ENCODE measurements around the gene PEAK1. TPM values are rescaled to one million over a fixed set of nuclear protein-coding genes. Genes with fewer than 3 reads are reported as not detected.

The PEAK1 gene
- total RNA-seq, 4 donors from 2014 or later: 37.8 to 75.3 (median 55.0) TPM

DNA sequence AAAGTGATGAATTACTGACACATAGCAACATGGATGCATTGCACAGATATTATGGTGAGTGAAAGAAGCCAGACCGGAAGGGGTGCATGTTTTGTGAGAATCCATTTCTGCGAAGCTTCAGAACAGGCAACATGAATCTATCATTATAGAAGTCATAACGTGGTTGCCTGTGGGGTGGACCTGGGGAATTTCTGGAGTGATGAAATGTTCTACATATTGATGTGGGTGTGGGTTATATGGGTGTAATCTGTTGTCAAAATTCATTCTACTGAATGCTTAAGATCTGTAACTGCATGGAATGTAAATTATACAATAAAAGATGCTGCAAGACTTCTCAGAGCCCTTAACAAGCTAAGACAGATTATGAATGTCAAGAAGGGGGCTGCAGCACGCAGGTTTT, 323.8 kb downstream of the PEAK1 start:
- no peak for DNase-seq (ENCODE audit: low spot score)
- peak; percentile 52 for ATAC-seq (ENCODE audit: low FRiP score)
- TF ChIP-seq, protein P1, sequence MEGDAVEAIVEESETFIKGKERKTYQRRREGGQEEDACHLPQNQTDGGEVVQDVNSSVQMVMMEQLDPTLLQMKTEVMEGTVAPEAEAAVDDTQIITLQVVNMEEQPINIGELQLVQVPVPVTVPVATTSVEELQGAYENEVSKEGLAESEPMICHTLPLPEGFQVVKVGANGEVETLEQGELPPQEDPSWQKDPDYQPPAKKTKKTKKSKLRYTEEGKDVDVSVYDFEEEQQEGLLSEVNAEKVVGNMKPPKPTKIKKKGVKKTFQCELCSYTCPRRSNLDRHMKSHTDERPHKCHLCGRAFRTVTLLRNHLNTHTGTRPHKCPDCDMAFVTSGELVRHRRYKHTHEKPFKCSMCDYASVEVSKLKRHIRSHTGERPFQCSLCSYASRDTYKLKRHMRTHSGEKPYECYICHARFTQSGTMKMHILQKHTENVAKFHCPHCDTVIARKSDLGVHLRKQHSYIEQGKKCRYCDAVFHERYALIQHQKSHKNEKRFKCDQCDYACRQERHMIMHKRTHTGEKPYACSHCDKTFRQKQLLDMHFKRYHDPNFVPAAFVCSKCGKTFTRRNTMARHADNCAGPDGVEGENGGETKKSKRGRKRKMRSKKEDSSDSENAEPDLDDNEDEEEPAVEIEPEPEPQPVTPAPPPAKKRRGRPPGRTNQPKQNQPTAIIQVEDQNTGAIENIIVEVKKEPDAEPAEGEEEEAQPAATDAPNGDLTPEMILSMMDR (IDR thresholded peaks at IDR 0.05): no peak

DNA sequence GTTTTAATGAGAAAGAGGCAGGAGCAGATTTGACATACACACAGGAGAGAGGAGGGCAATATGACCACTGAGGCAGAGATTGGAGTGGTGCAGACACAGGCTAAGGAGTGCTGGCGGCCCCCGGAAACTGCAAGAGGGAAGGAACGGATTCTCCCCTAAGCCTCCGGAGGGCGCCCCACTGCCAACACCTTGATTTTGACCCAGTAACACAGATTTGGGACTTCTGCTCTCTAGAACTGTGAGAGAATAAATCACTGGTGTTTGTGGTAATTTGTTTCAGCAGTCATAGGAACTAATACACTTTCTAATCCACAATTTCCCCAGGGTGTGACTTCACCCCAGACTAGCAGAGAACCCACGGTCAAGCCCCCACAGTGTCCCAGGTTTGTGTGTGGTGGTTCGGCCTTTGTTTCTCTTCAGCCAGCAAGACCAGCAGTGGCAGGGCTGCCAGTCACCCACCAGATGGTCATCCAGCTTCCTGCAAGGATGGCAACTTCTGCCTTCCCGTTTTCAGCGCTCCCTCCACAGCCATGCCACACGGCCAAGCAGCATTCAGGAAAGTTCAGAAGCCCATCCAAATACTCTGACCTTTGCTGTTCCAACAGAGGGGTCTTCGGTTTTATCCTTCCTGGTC, 325.4 kb downstream of the PEAK1 start:
- TF ChIP-seq, protein P1 (IDR thresholded peaks at IDR 0.05): no peak
- DNase-seq (ENCODE audit: low spot score): no peak
- ATAC-seq (ENCODE audit: low FRiP score): no peak

DNA sequence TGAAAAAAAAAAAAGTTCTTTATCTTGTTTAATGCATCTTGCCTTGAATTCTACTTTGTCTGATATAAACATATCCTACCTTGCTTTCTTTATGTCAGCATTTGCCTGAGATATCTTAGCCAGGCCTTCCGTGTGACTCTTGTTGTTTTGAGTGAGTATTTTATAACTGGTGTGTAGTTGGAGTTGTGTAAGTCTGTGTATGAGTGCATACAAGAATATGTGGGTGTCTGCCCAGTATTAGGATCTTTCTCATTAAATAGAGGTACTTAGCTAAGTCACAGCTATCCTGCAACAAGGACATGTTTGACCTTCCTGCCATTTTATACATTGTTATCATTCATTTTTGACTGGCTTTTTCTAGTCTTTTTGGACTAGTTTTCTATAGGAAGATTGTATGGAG, 326.5 kb downstream of the PEAK1 start:
- DNase-seq (ENCODE audit: low spot score) (no peak), ATAC-seq (ENCODE audit: low FRiP score) (no peak)
- TF ChIP-seq, protein P1 (IDR thresholded peaks at IDR 0.05): no peak

DNA sequence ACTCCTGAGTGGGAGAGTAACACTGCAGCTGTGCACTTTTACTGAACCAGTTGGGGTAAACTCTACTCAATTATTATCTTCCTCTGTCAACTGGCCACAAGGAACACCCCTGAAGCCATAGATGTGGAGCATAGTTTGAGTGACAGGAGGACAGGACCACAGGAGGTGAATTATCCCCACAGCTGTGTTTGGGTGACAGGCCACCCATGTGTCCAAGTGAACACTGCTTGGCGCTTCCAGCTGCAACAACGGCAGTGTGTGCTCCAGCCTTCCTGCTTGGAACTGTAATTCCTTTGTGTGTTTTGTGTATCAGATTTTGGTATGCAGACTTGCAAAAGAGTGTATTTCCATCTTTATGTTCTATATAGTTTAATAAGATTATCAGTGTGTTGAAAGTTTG, 328.8 kb downstream of the PEAK1 start:
- no peak for DNase-seq (ENCODE audit: low spot score)
- TF ChIP-seq, protein P1 (IDR thresholded peaks at IDR 0.05): no peak
- no peak for ATAC-seq (ENCODE audit: low FRiP score)

DNA sequence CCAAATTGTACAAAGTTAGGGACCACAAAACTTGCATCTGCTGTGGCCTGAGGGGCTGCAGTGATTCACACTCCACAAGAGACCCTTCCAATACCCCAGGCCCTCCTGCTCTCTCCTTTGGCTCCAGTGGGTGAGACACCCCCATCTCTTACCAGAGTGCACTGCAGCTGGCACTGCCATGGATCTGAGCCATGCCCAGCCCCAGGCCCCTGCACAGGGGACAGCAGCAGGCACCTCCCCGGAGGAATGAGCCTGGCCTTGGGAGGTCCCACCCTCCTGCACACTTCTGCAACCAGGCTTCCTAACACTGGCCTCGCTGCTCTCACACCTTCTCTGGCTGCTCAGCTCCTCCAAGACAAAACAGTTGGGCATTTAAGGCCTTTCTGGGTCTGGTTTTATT, 332.7 kb downstream of the PEAK1 start:
- TF ChIP-seq, protein P1 (IDR thresholded peaks at IDR 0.05): no peak
- ATAC-seq (ENCODE audit: low FRiP score): no peak
- DNase-seq (ENCODE audit: low spot score): no peak

DNA sequence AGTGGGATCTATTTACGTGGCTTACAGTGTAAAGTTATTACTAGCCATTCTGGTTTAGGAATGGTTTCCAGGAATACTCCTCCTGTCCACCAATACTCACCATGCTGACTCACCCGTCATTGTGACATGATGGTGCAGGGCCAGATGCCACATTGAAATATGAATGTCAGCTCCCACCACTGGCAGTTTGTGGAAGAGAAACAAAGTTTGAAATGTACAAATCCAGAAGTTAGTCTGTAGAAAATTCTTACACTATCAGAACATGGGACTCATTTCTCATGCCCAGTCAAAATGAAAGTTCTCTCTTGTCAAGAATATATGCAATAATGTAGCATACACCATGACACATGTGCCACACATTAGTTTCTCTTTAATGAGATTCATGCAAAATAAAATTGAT, 334.6 kb downstream of the PEAK1 start:
- no peak for ATAC-seq (ENCODE audit: low FRiP score)

DNA sequence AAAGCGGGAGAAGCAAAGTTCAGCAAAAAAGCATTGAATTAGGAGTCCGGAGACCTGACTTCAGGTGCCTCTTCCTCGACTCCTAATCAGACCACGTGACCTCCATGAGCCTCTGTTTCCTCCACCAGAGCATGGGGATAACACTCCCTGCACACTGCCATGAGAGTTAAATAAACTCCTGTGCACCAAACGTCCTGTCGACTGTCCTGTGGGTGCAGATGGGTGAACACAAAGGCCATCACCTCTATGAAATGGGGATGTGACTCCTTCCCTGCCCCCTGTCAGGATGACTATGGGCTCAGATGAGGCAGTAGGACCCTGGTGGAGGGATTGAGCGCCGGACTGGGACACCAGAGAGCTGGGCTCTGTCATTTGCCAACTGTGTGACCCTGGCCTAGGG, 335.5 kb downstream of the PEAK1 start:
- ATAC-seq (ENCODE audit: low FRiP score): no peak
- no peak for DNase-seq (ENCODE audit: low spot score)
- TF ChIP-seq, protein P1 (IDR thresholded peaks at IDR 0.05): no peak

More for the DNA sequence above, 334.6 kb downstream of the PEAK1 start:
- no peak for DNase-seq (ENCODE audit: low spot score)
- TF ChIP-seq, protein P1 (IDR thresholded peaks at IDR 0.05): no peak

Measured in omental fat pad (tissue), 4 donors.